Stimulated activated CD4-positive, alpha-beta T cell treated with anti-CD3 and anti-CD28 coated beads, Interleukin-15, amount 100 ng/mL, for 48 hours (primary cell): ENCODE measurements around the gene PRKX.
"Not testable (repeated sequence)": the region's sequence is repeated elsewhere in the genome, so short reads cannot be mapped to it uniquely, and the experiment has no call there.

ENCODE experiments used
- DNase-seq, 2 donors: peaks; one replicate each; pipeline ENCODE4 v3.0.0-alpha.2; 2020; ENCODE audit warnings: low read depth in 2 of 2

The PRKX gene

DNA sequence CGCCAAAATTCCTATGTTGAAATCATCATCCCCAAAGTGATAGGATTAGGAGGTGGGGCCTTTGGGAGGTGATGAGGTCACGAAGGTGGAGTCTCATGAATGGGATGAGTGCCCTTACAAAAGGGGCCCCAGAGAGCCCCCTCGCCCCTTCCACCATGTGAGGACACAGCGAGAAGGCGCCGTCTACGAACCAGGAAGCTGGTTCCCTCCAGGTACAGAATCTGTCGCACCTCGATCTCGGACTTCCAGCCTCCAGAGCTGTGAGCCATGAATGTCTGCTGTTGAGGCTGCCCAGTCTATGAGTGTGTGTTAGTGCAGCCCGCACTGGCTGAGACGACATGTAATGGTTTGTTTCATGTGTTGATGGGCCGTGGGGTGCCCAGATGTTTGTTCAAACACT, 60.3 kb downstream of the PRKX start:
- no peak for DNase-seq

DNA sequence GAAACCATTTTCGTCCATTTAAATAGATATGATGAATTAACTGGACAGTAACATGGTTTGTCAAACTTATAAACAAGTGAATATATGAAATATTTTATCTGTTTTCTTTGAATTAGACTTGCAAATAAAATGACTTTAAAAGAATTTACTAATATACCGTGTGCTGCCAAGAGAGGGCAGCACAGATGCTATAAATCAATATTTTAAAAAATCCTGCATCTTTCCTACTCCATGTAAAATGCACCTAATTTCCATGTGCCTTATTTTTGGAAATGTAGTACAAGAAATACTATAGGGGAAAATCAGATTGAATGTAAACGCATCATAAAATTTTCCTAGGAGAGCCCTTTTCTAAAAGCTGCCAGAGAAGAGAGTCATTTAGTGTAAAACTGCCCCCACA, 62.2 kb downstream of the PRKX start:
- no peak for DNase-seq

DNA sequence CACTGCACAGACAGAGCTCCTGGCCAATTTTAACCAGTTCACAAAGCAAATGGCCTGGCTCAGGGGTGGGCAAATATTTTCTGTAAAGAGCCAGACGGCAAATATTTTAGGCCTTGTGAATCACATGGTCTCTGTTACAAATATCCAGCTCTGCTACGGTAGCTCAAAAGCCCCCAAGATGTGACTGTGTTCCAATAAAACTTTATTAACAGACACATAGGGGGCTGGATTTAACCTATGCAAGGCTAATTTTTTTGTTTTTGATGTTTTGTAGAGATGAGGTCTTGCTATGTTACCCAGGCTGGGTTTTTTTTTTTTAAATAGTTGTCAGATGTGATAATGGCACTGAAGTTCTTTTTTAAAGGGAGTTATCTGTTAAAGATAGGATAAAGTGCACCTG, 65.4 kb downstream of the PRKX start:
- no peak for DNase-seq

DNA sequence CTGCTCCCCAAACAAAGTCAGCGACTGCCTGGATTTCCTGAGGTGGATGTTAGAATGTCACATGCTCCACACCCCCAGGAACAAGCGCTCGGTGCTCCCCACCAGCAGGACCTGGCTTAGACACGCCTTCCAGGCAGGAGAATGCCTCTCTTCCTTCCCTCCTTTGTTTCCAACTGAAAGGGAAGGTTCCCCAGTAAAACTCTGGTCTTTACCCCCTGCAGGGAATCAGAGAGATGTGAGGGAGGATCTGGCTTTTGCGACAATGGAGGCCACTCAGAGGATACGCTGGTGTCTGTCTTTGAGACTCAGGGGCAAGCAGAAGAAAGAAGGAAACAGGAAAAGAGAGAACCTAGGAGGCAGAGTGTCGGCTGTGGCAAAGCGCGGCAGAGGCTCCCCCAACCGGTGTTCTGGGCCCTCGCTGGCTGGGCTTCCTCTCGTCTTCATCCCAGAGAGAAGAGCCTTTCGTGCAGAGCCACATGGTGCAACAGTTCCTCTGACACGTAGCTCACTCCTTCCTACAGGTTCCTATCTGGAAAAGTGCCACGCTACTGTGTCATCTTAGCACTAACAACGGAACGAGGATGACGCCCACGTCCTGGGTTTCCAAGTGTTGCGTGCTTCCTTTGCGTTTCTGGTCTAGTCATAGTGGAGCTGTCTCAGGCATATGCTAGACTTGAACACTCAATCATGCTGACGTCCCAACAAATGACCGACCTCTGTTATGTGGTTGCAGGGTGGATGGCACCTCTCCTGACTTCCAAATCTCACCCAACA, 73.4 kb downstream of the PRKX start:
- DNase-seq: not testable (repeated sequence)

DNA sequence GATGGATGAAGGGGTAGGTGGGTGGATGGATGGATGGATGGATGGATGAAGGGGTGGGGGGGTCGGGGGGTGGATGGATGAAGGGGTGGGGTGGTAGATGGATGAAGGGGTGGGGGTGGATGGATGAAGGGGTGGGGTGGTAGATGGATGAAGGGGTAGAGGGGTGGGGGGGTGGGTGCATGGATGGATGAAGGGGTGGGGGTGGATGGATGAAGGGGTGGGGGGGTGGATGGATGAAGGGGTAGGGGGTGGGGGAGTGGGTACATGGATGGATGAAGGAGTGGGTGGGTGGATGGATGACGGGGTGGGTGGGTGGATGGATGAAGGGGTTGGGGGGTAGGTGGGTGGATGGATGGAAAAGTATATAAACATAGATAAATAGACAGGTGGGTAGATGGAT, 74.2 kb downstream of the PRKX start:
- DNase-seq: no peak

DNA sequence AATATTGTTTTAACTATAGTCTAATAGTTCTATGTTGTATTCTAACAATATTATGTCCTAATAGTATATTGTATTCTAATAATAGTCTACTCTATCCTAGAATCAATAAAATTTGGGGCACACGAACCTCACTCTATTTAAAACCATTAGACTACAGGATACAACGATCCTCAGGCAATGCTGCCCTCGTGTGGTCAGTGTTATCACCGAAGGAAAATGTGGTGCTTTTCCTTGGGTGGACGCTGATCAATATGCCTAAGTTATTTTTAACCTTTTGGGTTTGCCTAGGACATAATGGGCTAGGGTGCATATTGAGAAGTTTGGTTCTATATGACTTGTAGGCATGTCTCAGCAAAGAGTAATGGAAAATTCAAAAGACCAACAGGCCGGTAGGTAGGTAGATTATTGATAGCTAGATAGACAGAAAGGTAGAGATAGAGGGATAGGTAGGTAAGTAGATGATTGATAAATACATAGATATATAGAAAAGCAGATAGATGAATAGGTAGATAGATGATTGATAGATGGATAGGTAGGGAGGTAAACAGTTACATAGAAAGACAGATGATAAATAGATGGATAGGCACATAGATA, 75.1 kb downstream of the PRKX start:
- peak in 1 of 2 donors; percentile 36 for DNase-seq

DNA sequence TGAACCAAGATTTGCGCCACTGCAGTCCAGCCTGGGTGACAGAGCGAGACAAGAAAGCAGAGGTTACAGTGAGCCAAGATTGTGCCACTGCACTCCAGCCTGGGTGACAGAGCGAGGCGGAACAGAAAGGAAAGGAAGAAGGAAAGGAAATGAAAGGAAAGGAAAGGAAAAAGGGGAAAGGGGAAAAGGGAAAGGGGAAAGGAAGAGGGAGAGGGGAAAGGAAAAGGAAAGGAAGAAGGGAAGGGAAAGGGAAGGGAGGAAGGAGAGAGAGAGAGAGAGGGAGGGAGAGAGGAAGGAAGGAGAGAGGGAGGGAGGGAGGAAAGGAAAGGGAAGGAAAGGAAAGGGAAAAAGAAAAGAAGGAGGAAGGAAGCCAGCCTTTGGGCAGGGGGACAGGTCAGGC, 76.6 kb downstream of the PRKX start:
- no peak for DNase-seq

DNA sequence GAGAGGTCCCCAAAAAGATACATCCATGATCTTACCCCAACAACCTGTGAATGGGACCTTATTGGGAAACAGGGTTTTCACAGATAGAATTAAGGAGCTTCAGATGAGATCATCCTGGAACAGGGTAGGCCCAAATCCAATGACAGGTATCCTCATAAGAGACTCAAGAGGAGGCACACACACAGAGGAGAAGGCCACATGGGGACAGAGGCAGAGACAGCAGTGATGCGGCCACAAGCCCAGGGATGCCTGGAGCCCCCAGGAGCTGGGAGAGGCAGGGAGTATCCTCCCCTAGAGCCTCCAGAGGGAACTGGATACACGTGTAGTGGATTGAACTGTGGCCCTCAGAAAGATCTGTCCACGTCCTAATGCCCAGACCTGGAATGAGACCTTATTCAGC, 82.3 kb downstream of the PRKX start:
- no peak for DNase-seq

DNA sequence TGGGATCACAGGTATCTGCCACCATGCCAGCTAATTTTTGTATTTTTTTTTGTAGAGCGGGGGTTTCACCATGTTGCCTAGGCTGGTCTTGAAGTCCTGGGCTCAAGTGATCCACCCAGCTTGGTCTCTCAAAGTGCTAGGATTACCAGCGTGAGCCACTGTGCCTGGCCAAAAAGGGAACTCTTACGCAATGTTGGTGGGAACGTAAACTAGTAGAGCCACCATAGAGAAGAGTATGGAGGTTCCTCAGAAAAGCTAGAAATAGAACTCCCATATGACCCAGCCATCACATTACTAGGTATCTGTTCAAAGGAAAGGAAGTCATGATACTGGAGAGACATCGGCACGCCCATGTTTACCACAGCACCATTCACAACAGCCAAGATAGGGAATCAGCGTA, 85.9 kb downstream of the PRKX start:
- no peak for DNase-seq

DNA sequence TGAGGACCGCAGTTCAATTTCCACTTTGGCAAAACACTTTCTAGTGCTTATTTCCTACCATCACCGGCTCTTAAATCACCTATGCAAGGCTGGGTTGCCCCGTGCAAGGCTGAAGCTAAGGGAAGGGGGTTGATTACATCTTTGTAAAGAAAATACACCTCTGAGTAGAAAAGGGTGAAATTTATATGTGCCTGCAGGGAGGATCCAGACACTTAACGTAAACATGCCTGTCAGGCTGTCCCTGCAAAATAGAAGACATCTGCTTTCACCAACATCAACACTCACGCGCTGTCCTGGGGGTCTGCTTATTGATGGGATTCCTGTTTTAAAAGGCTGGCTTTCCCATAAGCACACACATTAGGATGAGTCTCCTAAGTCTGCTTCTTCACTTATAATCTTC, 92.0 kb downstream of the PRKX start:
- DNase-seq: no peak

DNA sequence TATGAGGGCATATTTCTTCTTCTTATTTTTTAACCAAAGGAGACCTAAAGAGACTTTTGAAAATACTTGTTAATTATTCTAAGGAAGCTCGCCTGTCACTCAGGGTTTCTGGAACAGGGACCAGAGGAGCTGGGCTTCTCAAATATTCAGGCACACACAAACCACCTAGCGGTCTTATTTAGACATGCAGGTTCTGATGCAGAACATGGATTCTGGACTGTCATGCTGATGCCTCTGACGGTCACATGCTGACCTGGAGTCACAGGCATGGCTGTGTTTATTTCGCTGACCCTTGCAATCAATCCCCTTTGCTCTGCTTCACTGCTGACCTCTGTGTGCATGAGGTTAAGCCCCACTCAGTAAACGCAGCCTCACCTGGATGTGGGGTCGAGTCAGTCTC, 101.7 kb downstream of the PRKX start:
- not testable (repeated sequence) for DNase-seq

DNA sequence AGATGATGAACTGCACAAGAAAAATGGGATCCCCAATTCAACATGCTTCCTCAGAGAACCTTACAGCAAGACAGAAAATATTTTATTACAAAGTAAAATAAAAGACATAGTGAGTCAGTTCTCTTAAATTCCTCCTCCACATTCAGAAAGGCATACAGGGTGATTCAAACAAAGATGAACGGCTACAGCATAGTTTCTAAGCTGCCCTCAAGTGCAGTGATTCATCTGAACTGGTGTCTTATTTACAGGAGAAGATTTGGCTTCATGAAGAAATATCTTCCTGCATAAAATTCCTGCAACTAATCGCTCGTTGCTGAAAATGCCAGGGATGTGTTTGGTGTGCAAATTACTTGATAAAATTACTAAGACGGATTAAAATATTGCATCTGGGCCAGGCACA, 103.6 kb downstream of the PRKX start:
- no peak for DNase-seq

DNA sequence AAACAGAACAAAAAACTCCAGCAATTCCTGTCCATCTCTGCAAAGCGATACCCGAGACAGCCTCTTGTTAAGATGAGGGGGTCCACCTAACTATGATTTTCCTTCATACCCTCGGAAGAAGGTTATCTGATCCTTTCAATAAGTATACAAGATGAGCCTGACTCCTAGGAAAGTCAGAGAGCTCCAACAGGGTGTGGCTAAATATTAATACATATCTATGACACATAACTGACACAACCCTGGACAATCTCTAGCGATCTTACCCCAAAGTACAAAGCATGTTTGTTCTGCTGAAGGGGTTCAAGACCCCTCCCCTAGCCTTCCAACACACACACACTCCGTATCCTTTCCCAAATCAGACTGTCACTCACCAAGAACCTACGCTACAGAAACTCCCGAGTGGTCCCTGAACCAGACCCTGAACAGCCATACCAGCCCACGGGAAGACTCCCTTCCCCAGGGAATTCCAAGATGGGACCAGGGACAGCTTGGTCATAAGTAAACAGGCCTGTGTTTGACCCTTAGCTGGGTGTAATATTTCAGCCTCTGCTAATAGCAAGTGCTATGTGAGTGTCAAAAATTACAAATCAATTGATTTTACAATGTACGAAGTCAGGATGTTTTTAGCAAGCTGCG, 110.3 kb downstream of the PRKX start:
- no peak for DNase-seq

DNA sequence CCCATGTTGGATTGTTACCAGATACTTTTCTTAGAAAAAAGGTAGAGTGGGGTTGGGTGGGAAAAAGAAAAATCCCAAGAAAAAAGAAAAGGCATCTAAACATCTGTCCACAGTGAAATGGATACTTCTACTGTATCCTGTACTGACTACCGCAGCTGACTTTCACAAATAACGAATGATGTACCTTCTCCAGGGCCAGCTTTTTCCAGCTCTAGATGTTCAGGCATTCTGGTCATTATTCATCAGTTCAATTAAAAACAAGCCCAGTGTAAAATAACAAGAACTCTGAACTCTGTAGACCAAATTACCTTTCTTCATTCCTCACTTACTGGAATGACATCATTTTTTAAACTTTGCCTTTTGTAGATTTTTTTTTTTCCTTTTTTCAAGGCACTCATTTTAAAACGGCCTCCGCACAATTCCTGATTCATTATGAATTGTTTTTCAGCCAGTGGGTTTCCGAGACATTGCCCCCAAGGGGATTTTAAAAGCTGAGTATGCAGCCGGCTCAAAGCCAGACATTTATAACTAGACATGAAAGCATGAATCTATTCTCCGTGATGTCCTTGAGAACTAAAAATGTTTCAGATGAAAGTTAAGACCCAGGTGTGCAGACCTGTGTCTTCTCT, 113.5 kb downstream of the PRKX start:
- DNase-seq: no peak

DNA sequence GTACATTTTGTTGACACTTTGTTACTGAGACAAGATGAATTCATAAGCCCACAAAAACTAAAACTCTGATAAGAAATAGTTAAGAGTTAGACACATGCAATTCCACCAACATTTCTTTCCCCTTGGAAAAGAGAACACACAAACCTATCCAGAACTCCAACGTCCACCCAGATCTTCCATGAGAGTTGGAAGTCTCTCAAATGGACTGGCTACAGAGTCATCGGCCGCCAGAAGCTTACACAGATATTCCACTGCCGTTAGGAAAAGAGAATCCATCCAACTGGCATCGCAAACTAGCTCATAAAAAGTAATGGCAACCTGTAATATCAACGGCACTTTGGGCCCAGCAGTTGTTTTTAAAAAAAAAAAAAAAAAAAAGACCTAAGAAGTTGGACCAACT, 114.7 kb downstream of the PRKX start:
- DNase-seq: no peak

DNA sequence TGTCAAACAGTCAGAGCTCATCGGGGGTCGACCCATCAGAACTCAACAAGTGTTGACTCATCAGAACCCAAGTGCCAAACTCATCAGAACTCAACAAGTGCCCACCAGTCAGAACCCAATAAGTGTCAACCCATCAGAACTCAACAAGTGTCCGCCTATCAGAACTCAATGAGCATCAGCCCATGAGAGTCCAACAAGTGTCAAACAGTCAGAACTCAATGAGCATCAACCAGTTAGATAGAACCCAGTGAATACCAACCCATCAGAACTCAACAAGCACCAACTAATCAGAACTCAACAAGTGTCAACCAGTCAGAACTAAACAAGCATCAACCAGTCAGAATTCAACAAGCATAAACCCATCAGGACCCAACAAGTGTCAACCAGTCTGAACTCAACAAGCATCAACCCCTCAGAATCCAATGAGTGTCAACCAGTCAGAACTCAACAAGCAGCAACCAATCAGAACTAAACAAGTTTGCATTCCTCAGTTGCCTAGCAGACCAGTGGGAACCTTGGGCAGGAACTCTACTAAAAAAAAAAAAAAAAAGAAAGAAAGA, 115.3 kb downstream of the PRKX start:
- no peak for DNase-seq

DNA sequence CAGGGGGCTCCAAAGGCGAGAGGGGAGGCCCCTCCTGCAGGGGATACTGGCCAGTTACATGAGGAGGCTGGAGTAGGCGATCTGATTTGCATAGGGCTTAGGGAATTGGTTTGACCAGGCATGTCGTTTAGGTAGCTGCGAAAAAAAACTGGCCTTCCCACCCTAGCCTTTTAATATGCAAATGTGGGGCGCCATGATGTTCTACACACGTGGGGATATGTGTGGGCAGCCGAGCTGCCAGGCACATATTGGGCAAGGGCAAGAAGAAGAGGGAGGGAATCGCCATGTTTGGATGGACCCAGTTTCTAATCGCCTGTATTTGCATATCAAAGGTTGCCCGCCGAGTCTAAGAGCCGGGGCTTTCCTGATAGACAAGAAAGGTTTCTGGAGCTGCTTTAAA, 121.3 kb downstream of the PRKX start:
- DNase-seq: no peak

DNA sequence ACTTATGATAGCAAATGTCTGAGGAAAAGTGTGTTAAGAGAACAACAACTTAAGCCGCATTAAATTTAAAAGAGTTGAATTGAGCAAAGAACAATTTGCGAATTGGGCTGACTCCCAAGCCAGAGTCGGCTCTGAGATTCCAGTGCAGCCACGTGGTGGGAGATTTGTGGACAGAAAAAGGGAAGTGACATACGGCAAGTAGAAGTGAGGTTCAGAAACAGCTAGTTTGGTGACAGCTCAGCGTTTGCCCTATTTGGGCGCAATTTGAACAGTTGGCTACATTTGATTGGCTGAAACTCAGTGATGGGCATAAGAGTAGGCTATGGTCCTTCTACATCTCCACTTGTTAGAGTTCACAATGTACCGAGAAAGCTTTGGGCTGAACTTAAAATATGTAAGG, 124.0 kb downstream of the PRKX start:
- no peak for DNase-seq

DNA sequence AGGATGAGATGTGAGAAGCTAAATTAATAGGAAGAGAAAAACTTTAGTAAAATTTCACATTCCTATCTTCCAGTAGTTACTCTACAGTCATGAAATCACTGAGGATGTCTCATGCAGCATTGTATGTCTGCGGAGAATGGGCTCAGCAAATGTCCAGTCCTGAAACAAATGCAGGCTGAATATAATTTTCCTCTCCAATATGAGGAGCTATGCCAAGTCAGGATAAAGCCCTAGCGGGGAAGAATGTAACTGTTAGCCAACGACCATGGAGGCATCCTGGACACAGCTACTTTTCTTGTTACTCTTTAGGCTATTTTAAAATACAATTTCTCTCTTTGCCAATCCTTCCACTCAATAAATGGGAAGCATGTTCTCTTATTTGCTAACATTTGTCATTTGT, 127.7 kb downstream of the PRKX start:
- DNase-seq: no peak

DNA sequence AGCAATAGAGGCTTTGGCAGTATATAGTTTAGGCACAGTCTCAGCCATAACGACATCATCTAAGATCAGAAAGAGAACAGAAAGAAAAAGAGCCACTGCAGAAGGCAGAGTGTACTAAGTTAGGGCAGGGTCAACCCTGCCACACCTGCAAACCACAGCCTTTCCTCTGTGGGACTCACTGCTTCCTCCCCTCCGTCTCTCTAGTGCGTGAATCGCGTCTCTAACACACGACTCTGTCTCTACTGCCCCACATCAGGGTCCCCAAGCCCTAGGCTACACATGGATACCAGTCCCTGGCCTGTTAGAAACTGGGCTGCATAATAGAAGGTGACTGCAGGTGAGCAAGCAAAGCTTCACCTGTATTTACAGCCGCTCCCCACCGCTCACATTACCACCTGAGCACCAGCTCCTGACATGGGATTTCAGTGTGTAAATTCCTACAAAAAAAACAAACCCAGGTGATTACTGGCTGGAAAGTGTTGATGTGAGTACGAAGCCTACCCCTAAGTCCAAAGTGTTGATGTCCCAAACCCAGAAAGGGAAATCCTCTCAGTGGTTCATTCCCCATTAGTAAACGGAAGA, 128.9 kb downstream of the PRKX start:
- DNase-seq: no peak

DNA sequence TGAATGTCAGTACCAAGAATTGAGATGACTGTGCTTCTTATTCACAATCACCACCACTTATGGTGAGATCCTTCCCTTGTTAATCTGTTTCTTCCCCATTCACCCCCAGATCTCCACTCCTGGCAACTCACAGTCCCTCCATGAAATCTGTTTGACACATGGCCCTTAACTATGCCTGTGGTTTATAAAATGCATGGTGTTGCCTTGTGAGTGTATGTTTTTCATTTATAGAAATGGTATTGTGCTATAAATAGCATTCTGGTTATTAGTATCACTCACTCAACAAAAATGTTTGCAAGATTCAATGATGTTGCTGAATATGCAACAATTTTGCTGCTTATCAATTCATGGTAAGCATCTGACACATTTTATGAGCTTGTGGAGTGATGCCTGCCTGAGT, 131.0 kb downstream of the PRKX start:
- no peak for DNase-seq

DNA sequence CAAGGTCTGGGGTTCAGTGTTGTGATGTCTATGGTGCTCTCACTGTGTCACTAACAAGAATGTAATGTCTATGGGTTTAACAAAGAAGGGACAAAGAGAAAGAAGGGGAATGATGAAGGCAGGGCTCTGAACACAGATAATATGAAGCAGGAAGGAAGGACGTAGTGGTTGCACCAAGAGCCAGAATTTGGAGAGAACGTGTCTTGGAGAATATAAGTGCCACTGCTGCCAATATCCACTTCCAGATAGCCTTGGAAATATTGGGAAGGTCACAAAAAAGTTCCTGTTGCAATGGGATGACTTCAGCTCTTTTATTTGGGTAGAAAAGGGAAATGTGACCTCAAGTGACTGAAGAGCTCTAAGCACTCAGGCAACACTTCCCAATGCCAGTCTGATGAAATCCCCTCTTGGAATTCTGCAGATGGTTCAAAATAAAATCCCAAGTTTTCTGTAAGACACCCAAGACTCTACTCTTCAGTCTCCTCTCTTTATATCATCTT, 131.8 kb downstream of the PRKX start:
- no peak for DNase-seq
